ENCODE results near the gene CYB5A. TPM values are rescaled to one million over a fixed set of nuclear protein-coding genes. Genes with fewer than 3 reads are reported as not detected.

The CYB5A gene
- total and polyA plus RNA-seq, 2 donors from 2014 or later: 243 to 1,143 TPM

DNA sequence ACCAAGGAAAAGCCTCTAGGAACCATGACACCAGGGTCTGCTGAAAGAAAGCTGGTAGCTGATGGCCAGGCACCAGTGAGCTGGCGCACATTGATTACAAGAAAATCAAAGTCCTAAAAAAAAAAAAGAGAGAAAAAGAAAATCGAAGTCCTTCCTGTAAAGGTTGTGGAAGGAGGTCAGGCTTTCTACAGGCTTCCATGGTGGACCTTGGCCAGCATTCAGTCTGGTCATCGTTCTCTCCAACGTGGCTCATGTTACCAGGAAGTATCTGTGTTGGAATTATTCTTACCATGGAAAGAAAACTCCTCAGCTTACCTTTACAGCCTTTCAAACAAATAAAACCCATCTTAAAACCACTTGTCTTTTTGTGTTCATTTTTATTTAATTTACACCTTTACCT is 65.6 kb downstream of the CYB5A start:
- intact Hi-C loops (cut with DNase I): no loop called here
- Histone ChIP-seq H3K4me1 (ENCODE audit: control insufficient read depth in 2 of 3, insufficient read depth in 2 of 3, low read depth in 1 of 3, low read length in 3 of 3) (peaks cover 0 to under 1% (median under 1%) of the 10 kb centered on the region in 3 donors), H3K27me3 (ENCODE audit: control insufficient read depth, insufficient read depth, low read length) (no peaks in the 10 kb centered on the region), H3K36me3 (ENCODE audit: control insufficient read depth in 2 of 3, insufficient read depth in 3 of 3, low read length in 3 of 3) (no peaks in the 10 kb centered on the region), H3K9ac (ENCODE audit: low read length in 3 of 3) (no peak overlapping the region), H3K27ac (ENCODE audit: low read depth in 2 of 2, low read length in 2 of 2) (no peak overlapping the region), H3K9me3 (ENCODE audit: control insufficient read depth in 2 of 3, insufficient read depth in 1 of 3, low read length in 3 of 3) (no peaks in the 10 kb centered on the region), H3K4me3 (ENCODE audit: low read length in 3 of 3) (no peak overlapping the region)
- DNase-seq (no peak), FAIRE-seq (no peak)
- TF ChIP-seq, protein P1, sequence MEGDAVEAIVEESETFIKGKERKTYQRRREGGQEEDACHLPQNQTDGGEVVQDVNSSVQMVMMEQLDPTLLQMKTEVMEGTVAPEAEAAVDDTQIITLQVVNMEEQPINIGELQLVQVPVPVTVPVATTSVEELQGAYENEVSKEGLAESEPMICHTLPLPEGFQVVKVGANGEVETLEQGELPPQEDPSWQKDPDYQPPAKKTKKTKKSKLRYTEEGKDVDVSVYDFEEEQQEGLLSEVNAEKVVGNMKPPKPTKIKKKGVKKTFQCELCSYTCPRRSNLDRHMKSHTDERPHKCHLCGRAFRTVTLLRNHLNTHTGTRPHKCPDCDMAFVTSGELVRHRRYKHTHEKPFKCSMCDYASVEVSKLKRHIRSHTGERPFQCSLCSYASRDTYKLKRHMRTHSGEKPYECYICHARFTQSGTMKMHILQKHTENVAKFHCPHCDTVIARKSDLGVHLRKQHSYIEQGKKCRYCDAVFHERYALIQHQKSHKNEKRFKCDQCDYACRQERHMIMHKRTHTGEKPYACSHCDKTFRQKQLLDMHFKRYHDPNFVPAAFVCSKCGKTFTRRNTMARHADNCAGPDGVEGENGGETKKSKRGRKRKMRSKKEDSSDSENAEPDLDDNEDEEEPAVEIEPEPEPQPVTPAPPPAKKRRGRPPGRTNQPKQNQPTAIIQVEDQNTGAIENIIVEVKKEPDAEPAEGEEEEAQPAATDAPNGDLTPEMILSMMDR (IDR thresholded peaks at IDR 0.05; ENCODE audit: borderline replicate concordance, extremely low read depth, insufficient read depth): no peak

DNA sequence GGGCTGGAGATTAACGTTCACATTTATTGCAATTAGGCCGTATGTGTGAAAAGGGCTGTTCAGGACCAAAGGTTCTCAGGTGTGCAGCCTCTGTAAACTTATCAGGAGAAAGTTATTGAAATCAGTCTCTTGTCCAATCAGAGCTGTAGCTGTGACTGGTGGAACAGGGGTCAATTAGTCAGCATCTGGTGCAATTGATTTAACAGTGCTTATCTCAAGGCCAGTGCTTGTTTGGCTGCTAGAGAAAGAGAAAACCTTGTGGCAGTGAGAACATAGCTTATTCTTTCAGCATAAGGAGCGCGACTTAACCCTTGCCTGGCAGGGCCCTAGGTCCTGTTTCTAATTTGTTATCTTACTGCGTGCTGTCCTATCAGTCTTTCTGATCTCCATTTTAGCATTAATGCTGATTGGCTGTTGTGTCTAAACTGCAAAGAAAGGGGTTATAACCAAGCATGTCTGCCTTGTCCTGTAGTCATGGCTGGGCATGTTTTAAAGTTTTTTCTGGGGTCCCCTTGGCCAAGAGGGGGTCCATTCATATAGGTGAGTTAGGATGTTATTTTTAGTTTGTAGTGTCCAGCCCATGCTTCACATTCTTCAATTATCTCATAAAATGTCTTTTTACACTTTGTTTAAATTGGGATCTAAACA is 66.4 kb downstream of the CYB5A start:
- Histone ChIP-seq H3K9ac (ENCODE audit: low read length in 3 of 3) (no peak overlapping the region), H3K36me3 (ENCODE audit: control insufficient read depth in 2 of 3, insufficient read depth in 3 of 3, low read length in 3 of 3) (no peaks in the 10 kb centered on the region), H3K4me1 (ENCODE audit: control insufficient read depth in 2 of 3, insufficient read depth in 2 of 3, low read depth in 1 of 3, low read length in 3 of 3) (no peaks in the 10 kb centered on the region), H3K9me3 (ENCODE audit: control insufficient read depth in 2 of 3, insufficient read depth in 1 of 3, low read length in 3 of 3) (no peaks in the 10 kb centered on the region), H3K27ac (ENCODE audit: low read depth in 2 of 2, low read length in 2 of 2) (no peak overlapping the region), H3K27me3 (ENCODE audit: control insufficient read depth, insufficient read depth, low read length) (no peaks in the 10 kb centered on the region), H3K4me3 (ENCODE audit: low read length in 3 of 3) (no peak overlapping the region)
- TF ChIP-seq, protein P1 (IDR thresholded peaks at IDR 0.05; ENCODE audit: borderline replicate concordance, extremely low read depth, insufficient read depth): no peak
- intact Hi-C loops (cut with DNase I): no loop called here
- DNase-seq (no peak), FAIRE-seq (no peak)

DNA sequence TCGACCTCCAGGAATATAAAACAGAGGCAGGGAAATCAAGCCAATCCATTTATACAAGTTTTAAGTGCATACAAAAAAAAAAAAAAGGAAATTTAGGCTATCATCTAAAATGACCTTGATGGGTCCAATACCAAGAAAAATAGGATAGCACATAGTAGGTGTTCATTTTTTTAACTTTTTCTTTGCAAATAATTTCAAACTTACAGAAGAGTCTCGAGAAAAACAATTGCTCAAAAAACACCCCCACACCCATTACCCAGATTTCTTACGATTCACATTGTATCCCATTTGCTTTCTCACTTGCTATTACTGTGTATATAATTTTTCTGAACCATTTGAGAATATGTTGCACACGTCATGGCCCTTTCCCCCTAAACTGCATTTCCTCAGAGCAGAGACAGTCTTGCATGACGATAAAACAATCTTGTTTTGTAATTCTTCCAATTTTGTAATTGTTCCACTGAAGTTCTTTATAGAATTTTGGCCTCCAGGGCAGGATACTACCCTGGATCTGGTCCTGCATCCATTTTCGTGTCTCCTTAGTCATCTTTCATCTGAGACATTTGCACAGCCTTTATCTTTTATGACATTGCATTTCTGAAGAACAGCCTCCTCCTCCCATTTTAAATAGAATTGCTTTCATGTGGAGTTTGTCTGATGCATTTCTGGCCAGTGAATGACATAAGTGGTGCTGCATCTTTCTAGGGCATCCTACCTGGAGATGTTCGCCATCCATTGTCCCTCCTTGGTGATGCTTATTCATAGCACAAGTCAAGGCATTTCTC is 68.9 kb downstream of the CYB5A start:
- intact Hi-C loops (cut with DNase I): no loop called here
- H3K9me3 ChIP-seq (ENCODE audit: control insufficient read depth in 2 of 3, insufficient read depth in 1 of 3, low read length in 3 of 3): no peaks in the 10 kb centered on the region
- no peak for DNase-seq
- no peak overlapping the region for H3K4me3 ChIP-seq (ENCODE audit: low read length in 3 of 3)
- H3K27ac ChIP-seq (ENCODE audit: low read depth in 2 of 2, low read length in 2 of 2): no peak overlapping the region
- no peaks in the 10 kb centered on the region for H3K36me3 ChIP-seq (ENCODE audit: control insufficient read depth in 2 of 3, insufficient read depth in 3 of 3, low read length in 3 of 3)
- TF ChIP-seq, protein P1 (IDR thresholded peaks at IDR 0.05; ENCODE audit: borderline replicate concordance, extremely low read depth, insufficient read depth): no peak
- FAIRE-seq: no peak
- H3K27me3 ChIP-seq (ENCODE audit: control insufficient read depth, insufficient read depth, low read length): no peaks in the 10 kb centered on the region
- H3K4me1 ChIP-seq (ENCODE audit: control insufficient read depth in 2 of 3, insufficient read depth in 2 of 3, low read depth in 1 of 3, low read length in 3 of 3): no peaks in the 10 kb centered on the region
- no peak overlapping the region for H3K9ac ChIP-seq (ENCODE audit: low read length in 3 of 3)

All from kidney (tissue), 14 donors.